Mucosa of stomach (tissue), 1 donor: Measurements from ENCODE around the gene PDZD11.
"Not testable (repeated sequence)": the region's sequence is repeated elsewhere in the genome, so short reads cannot be mapped to it uniquely, and the experiment has no call there.

Source experiments
- H3K27me3 ChIP-seq: one replicate; pipeline ENCODE4 v1.7.0; 2013; ENCODE audit warnings: mild to moderate bottlenecking, low read length; ENCODE audit not compliant: control insufficient read depth, insufficient read depth
- H3K36me3 ChIP-seq: one replicate; pipeline ENCODE4 v1.7.0; 2013; ENCODE audit warnings: low read length; ENCODE audit not compliant: control insufficient read depth, insufficient read depth
- H3K4me1 ChIP-seq: one replicate; pipeline ENCODE4 v1.7.0; 2013; ENCODE audit warnings: mild to moderate bottlenecking, low read length; ENCODE audit not compliant: control insufficient read depth, insufficient read depth
- H3K4me3 ChIP-seq: one replicate; pipeline ENCODE4 v1.7.0; 2013; ENCODE audit warnings: low read length
- H3K9ac ChIP-seq: one replicate; pipeline ENCODE4 v1.7.0; 2013; ENCODE audit warnings: mild to moderate bottlenecking, low read length, moderate library complexity
- H3K9me3 ChIP-seq: one replicate; pipeline ENCODE4 v1.7.0; 2013; ENCODE audit warnings: mild to moderate bottlenecking, low read length, moderate library complexity; ENCODE audit not compliant: control insufficient read depth
- donor health status: Pancreatic carcinoma.

PDZD11 gene

GRCh38 chrX:70289793-70290770, at the start of gene PDZD11, which contains the start of gene KIF4A:
TSS of gene PDZD11 (minus strand) at chrX:70289927. CDS start at chrX:70289341, 586 bp downstream.
TSS of gene KIF4A (plus strand) at chrX:70290104. CDS start at chrX:70290459, 355 bp downstream.
- Histone ChIP-seq H3K4me3 (peak within 1 kb of the TSS; percentile 86), H3K27me3 (no peaks in the 10 kb centered on the region), H3K36me3 (no peaks in the 10 kb centered on the region), H3K4me1 (no peaks in the 10 kb centered on the region), H3K9me3 (no peaks in the 10 kb centered on the region), H3K9ac (peak within 1 kb of the TSS; percentile 73)

- no peaks in the 10 kb centered on the region for H3K9me3 ChIP-seq
- H3K4me1 ChIP-seq = no peaks in the 10 kb centered on the region
- no peak overlapping the region for H3K9ac ChIP-seq
- no peak overlapping the region for H3K4me3 ChIP-seq
- H3K27me3 ChIP-seq = no peaks in the 10 kb centered on the region
- no peaks in the 10 kb centered on the region for H3K36me3 ChIP-seq
Observed at GRCh38 chrX:70338290-70338689, 48.6 kb upstream of the PDZD11 start.

GRCh38 chrX:70336767-70337166, 47.0 kb upstream of the PDZD11 start:
- H3K9me3 ChIP-seq = no peaks in the 10 kb centered on the region
- H3K36me3 ChIP-seq = no peaks in the 10 kb centered on the region
- H3K4me1 ChIP-seq = no peaks in the 10 kb centered on the region
- H3K4me3 ChIP-seq = no peak overlapping the region
- no peak overlapping the region for H3K9ac ChIP-seq
- no peaks in the 10 kb centered on the region for H3K27me3 ChIP-seq

GRCh38 chrX:70332600-70332999, 42.9 kb upstream of the PDZD11 start:
- H3K27me3 ChIP-seq = no peaks in the 10 kb centered on the region
- H3K9ac ChIP-seq = no peak overlapping the region
- H3K4me1 ChIP-seq = no peaks in the 10 kb centered on the region
- H3K9me3 ChIP-seq = no peaks in the 10 kb centered on the region
- no peaks in the 10 kb centered on the region for H3K36me3 ChIP-seq
- H3K4me3 ChIP-seq = no peak overlapping the region

- Histone ChIP-seq H3K4me1 (no peaks in the 10 kb centered on the region), H3K4me3 (no peak overlapping the region), H3K27me3 (no peaks in the 10 kb centered on the region), H3K36me3 (no peaks in the 10 kb centered on the region), H3K9ac (no peak overlapping the region), H3K9me3 (no peaks in the 10 kb centered on the region)
Observed at GRCh38 chrX:70331161-70331560, 41.4 kb upstream of the PDZD11 start.

GRCh38 chrX:70324326-70324725, 34.6 kb upstream of the PDZD11 start:
- Histone ChIP-seq H3K36me3 (no peaks in the 10 kb centered on the region), H3K4me1 (no peaks in the 10 kb centered on the region), H3K9me3 (no peaks in the 10 kb centered on the region), H3K4me3 (no peak overlapping the region), H3K27me3 (no peaks in the 10 kb centered on the region), H3K9ac (no peak overlapping the region)

GRCh38 chrX:70323628-70324027, 33.9 kb upstream of the PDZD11 start:
- not testable (repeated sequence) for H3K36me3 ChIP-seq, H3K4me1 ChIP-seq, H3K27me3 ChIP-seq, H3K9me3 ChIP-seq, H3K4me3 ChIP-seq, H3K9ac ChIP-seq

- H3K36me3 ChIP-seq = no peaks in the 10 kb centered on the region
- H3K9ac ChIP-seq = no peak overlapping the region
- no peaks in the 10 kb centered on the region for H3K4me1 ChIP-seq
- H3K4me3 ChIP-seq = no peak overlapping the region
- no peaks in the 10 kb centered on the region for H3K9me3 ChIP-seq
- H3K27me3 ChIP-seq = no peaks in the 10 kb centered on the region
Observed at GRCh38 chrX:70322784-70323183, 33.1 kb upstream of the PDZD11 start.

- Histone ChIP-seq H3K27me3 (no peaks in the 10 kb centered on the region), H3K36me3 (no peaks in the 10 kb centered on the region), H3K4me3 (no peak overlapping the region), H3K9me3 (no peaks in the 10 kb centered on the region), H3K4me1 (no peaks in the 10 kb centered on the region), H3K9ac (no peak overlapping the region)
Observed at GRCh38 chrX:70313503-70313902, 23.8 kb upstream of the PDZD11 start.

GRCh38 chrX:70301716-70302115, 12.0 kb upstream of the PDZD11 start:
- Histone ChIP-seq H3K9ac (no peak overlapping the region), H3K4me1 (no peaks in the 10 kb centered on the region), H3K27me3 (no peaks in the 10 kb centered on the region), H3K36me3 (no peaks in the 10 kb centered on the region), H3K4me3 (no peak overlapping the region), H3K9me3 (no peaks in the 10 kb centered on the region)

GRCh38 chrX:70293621-70294020, 3.9 kb upstream of the PDZD11 start:
- H3K36me3 ChIP-seq = no peaks in the 10 kb centered on the region
- no peaks in the 10 kb centered on the region for H3K27me3 ChIP-seq
- no peak overlapping the region for H3K9ac ChIP-seq
- H3K4me1 ChIP-seq = no peaks in the 10 kb centered on the region
- no peak overlapping the region for H3K4me3 ChIP-seq
- H3K9me3 ChIP-seq = no peaks in the 10 kb centered on the region

- Histone ChIP-seq H3K36me3 (no peaks in the 10 kb centered on the region), H3K9me3 (no peaks in the 10 kb centered on the region), H3K4me3 (no peak overlapping the region), H3K9ac (no peak overlapping the region), H3K27me3 (no peaks in the 10 kb centered on the region), H3K4me1 (no peaks in the 10 kb centered on the region)
Observed at GRCh38 chrX:70292788-70293187, 3.1 kb upstream of the PDZD11 start.
